ENCODE measurements around the gene P2RX7. TPM values are rescaled to one million over a fixed set of nuclear protein-coding genes. Genes with fewer than 3 reads are reported as not detected.

P2RX7 gene
- polyA plus RNA-seq, 1 donor from 2014 or later: not detected

GRCh38 chr12:121172145-121172544 lies 39.5 kb downstream of the P2RX7 start:
- no peak overlapping the region for H3K27ac ChIP-seq (ENCODE audit: low read length)
- H3K27me3 ChIP-seq (ENCODE audit: insufficient read depth, low read depth, low read length): no peaks in the 10 kb centered on the region
- no peak overlapping the region for H3K9ac ChIP-seq (ENCODE audit: low read length)
- H3K36me3 ChIP-seq (ENCODE audit: insufficient read depth, low read length): no peaks in the 10 kb centered on the region
- TF ChIP-seq CTCF (IDR thresholded peaks at IDR 0.05; ENCODE audit: poor library complexity, severe bottlenecking) (no peak), POLR2AphosphoS5 (IDR thresholded peaks at IDR 0.05) (no peak), MXI1 (conservative IDR thresholded peaks at IDR 0.05; ENCODE audit: poor library complexity, severe bottlenecking) (no peak), RAD21 (conservative IDR thresholded peaks at IDR 0.05) (no peak), REST (IDR thresholded peaks at IDR 0.05; ENCODE audit: borderline replicate concordance) (no peak), SMC3 (conservative IDR thresholded peaks at IDR 0.05; ENCODE audit: poor library complexity) (no peak), EP300 (conservative IDR thresholded peaks at IDR 0.05; ENCODE audit: poor library complexity, severe bottlenecking) (no peak)
- no peak overlapping the region for H3K4me2 ChIP-seq (ENCODE audit: low read length)
- no peaks in the 10 kb centered on the region for H3K9me2 ChIP-seq (ENCODE audit: insufficient read depth, low read length)
- no peaks in the 10 kb centered on the region for H3F3A ChIP-seq (ENCODE audit: insufficient read depth, low read length, poor library complexity, severe bottlenecking)
- H3K79me2 ChIP-seq (replicated peaks; ENCODE audit: insufficient read depth, low read length): no peaks in the 10 kb centered on the region
- H3K9me3 ChIP-seq (ENCODE audit: low read length): no peaks in the 10 kb centered on the region
- no peaks in the 10 kb centered on the region for H4K20me1 ChIP-seq (ENCODE audit: insufficient read depth)
- H3K4me3 ChIP-seq (ENCODE audit: low read length): no peak overlapping the region
- H2AFZ ChIP-seq (ENCODE audit: low read depth, low read length): no peak overlapping the region

- H3K4me3 ChIP-seq (ENCODE audit: low read length): no peak overlapping the region
- H3F3A ChIP-seq (ENCODE audit: insufficient read depth, low read length, poor library complexity, severe bottlenecking): no peaks in the 10 kb centered on the region
- H3K27ac ChIP-seq (ENCODE audit: low read length): no peak overlapping the region
- no peaks in the 10 kb centered on the region for H4K20me1 ChIP-seq (ENCODE audit: insufficient read depth)
- TF ChIP-seq REST (IDR thresholded peaks at IDR 0.05; ENCODE audit: borderline replicate concordance) (no peak), CTCF (IDR thresholded peaks at IDR 0.05; ENCODE audit: poor library complexity, severe bottlenecking) (no peak), TAF1 (IDR thresholded peaks at IDR 0.05; ENCODE audit: low read depth) (no peak), RAD21 (conservative IDR thresholded peaks at IDR 0.05) (no peak), SMC3 (conservative IDR thresholded peaks at IDR 0.05; ENCODE audit: poor library complexity) (no peak)
- H3K36me3 ChIP-seq (ENCODE audit: insufficient read depth, low read length): no peaks in the 10 kb centered on the region
- no peaks in the 10 kb centered on the region for H3K27me3 ChIP-seq (ENCODE audit: insufficient read depth, low read depth, low read length)
- H3K79me2 ChIP-seq (replicated peaks; ENCODE audit: insufficient read depth, low read length): no peaks in the 10 kb centered on the region
- no peaks in the 10 kb centered on the region for H3K9me3 ChIP-seq (ENCODE audit: low read length)
- no peak overlapping the region for H3K9ac ChIP-seq (ENCODE audit: low read length)
- no peaks in the 10 kb centered on the region for H3K9me2 ChIP-seq (ENCODE audit: insufficient read depth, low read length)
- no peak overlapping the region for H2AFZ ChIP-seq (ENCODE audit: low read depth, low read length)
- H3K4me2 ChIP-seq (ENCODE audit: low read length): no peak overlapping the region
Measured at GRCh38 chr12:121175383-121176119, 42.9 kb downstream of the P2RX7 start.
